Right lobe of liver (tissue), 4 donors: ENCODE results near the gene NXPH2.

ENCODE experiments used
- CTCF ChIP-seq, 4 donors: fragments of 200-600 bp in 3 of 4; fragments of 450-650 bp in 1 of 4; IDR thresholded peaks; one replicate each; pipeline versions ENCODE4 v1.5.1 to v1.8.0; 2016 to 2022; ENCODE audit warnings: antibody characterized with exemption in 4 of 4, mild to moderate bottlenecking in 2 of 4
- POLR2A ChIP-seq: fragments of 450-650 bp; IDR thresholded peaks from one replicate; pipeline ENCODE4 v1.6.1; 2017; ENCODE audit warnings: antibody characterized with exemption, mild to moderate bottlenecking
- donor health status: DM: no; HTN: no; CAD: no.
- donor health status: DM: no; HTN: no; CAD: no.
- donor health status: DM: no; HTN: yes; CAD: no.

- no peak for TF ChIP-seq CTCF (IDR thresholded peaks at IDR 0.05)
- no peak for TF ChIP-seq POLR2A
These were observed 67.1 kb downstream of the NXPH2 start for GRCh38 chr2:138713069-138713496.
